OCI-M1 (cell line): ENCODE results near the gene MACO1.

Experiments used
- DNase-seq: peaks from one replicate; lab custom pipeline; 2025; lab: John Stamatoyannopoulos, UW

MACO1 gene

GRCh38 chr1:25524568-25525360 lies 94.1 kb downstream of the MACO1 start:
- no peak for DNase-seq

GRCh38 chr1:25525361-25525688 lies 94.6 kb downstream of the MACO1 start:
- DNase-seq: no peak

GRCh38 chr1:25526753-25527152 lies 96.1 kb downstream of the MACO1 start:
- DNase-seq: no peak

DNA sequence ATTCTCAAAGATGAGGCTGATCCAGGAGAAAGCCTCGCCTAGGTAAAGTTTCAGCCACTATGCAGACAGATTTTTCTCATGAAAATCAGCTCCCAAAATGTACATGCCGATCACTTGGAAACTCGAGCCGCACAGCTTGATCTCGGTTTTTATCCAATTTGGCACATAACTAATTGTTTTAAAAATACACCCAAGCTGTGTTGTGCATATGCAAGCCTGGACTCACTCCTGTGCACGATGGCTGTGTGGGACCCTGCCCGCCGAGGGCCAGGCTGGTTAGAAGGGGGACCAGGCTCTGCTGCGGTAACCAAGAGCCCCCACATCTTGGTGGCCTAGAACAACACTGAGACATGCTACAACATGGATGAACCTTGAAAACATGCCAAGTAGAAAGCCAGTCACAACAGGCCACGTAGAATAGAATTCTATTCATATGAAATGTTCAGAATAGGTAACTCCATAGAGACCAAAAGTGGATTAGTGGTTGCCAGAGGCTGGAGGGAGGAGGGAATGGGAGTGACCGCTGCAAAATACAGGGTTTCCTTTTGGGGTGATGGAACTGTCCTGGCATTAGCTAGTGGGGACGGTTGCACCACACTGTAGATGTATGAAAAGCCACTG lies 96.6 kb downstream of the MACO1 start:
- no peak for DNase-seq

GRCh38 chr1:25527946-25528595 lies 97.4 kb downstream of the MACO1 start:
- no peak for DNase-seq

GRCh38 chr1:25528881-25529517 lies 98.3 kb downstream of the MACO1 start:
- DNase-seq: no peak

- DNase-seq: no peak
Measured at GRCh38 chr1:25529518-25530185, 99.0 kb downstream of the MACO1 start.

- no peak for DNase-seq
Measured at GRCh38 chr1:25530186-25531081, 99.7 kb downstream of the MACO1 start.

DNA sequence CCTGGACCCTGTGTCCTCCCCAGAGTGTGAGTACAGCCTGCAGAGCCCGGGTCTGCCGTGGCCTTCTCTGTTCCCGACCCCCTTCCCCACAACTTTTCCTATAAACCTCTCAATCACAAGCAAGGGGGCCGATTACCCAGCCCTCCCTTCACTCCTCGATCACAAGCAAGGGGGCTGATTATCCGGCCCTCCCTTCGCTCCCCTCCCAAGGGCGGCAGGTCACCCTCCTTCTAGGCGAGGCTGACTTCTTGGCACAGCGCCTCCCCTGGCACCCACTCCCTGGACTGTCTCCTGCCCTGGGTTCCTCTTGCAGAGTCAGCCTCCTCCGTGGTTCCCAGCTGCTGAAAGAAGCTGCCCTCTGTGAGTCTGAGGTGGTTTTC lies 100.4 kb downstream of the MACO1 start:
- no peak for DNase-seq

DNA sequence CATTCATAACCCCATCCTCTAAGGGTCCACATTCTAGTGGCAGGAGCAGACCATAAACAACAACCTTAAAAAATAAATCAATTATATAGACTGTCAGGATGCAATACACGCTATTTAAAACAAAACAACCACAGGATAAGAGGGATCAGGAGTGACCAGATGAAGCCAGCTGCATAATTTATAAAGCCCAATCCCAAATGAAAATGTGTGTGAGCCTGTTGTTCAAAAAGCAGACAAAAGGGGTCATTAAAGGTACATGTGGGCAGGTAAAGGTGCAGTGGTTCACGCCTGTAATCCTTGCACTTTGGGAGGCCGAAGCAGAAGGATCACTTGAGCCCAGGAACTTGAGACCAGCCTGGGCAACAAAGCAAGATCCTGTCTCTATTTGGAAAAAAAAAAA lies 102.3 kb downstream of the MACO1 start:
- no peak for DNase-seq

DNA sequence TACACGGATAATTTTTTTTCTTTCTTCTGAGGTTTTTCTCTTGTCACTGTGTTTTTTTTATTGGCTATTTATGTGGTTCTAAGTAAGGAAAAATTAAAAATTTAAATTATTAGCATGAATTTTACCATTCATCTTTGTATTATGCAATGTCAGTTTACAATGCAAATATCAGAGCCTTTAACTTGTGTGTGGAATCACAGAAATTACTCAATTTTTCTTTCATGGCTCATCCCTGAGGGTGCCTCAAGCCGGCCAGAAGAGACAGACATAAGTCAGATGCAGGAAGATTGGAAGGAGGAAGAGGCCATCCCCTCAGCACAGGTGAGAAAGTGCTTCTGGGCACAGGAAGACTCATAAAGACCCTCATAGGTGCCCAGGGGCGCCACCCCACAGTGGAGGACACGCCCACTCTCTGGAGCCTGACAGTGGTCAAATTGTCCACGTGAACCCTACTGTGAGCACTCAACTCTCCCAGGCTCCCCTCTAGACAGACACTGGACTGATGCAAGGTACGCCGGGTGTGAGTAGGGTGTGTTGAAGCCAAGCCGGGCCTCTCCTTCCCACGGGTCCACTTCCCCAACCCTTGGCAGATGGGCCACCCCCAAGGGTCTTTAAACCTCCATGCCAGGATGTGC lies 103.2 kb downstream of the MACO1 start:
- DNase-seq: no peak

DNA sequence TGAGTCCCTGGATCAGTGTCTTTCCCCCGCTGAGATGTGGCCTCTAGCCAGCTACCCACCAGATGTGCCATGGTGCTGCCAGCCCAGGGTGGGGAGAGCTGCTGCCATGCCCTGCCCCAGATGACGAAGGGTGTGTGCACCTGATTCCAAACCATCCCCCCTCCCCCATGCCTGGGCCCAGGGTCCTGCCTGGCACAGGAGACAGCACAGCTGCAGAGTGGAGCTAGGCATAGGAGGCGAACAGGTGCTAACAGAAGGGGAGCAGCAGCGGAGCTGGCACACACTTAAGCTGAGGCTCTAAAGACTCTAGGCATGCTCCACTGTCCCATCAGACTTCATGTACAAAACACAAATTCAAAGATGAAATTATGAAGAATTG lies 103.7 kb downstream of the MACO1 start:
- no peak for DNase-seq

DNA sequence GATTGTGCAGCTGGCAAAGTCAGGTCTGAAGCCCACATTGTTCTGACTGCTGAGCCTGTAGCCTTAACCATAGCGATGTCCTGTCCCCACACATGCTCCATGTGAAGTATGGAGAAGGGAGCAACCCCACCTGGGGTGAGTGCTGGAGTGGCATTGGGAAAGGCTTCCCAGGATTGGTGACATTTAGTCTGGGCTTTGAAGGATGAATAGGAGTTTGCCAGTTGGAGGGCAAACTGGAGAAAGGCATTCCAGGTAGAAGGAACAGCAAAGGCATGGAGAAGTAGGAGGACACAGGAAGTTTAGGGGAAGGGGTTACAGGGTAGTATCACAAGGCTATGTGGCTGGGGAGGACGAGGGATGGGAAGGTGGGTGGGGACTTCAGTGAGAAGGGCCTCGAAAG lies 105.4 kb downstream of the MACO1 start:
- no peak for DNase-seq

DNA sequence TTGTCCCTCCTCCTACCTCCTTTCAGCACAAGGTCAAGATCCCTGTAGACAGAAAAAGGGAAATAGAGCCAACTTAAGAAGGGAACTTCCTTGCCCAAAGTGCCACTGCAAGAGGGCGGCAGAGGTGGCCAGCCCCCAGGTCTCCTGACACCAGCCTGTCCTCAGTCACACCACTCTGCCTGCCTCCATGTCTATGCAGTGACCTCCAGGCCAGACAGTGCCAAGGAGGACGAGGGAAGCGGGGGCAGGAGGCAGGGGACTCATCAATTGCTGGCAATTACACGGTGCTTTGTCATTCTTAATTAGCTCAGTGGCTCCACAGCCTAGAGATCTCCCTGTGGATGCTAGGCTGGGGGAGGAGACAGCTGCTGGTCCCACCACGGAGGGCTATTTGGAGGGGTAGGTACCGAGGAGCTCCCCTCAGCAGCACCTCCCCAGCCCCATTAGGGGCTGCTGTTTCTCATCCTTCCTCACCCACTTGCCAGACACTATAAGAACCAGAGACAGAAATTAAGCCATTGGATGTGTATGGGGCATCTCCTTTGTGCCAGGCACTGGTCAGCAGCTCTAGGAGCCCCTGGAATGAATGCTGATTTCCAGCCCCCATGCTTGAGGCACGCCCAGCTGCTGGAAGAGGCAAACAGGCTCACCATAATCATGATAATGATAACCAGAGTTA lies 106.6 kb downstream of the MACO1 start:
- DNase-seq: no peak

- no peak for DNase-seq
Measured at GRCh38 chr1:25538191-25538767, 107.6 kb downstream of the MACO1 start.

GRCh38 chr1:25540750-25541342 lies 110.1 kb downstream of the MACO1 start:
- DNase-seq: no peak

- DNase-seq: no peak
Measured at GRCh38 chr1:25541425-25541824, 110.7 kb downstream of the MACO1 start.

GRCh38 chr1:25541889-25542658 lies 111.4 kb downstream of the MACO1 start:
- no peak for DNase-seq

- DNase-seq: no peak
Measured at GRCh38 chr1:25543005-25543424, 112.3 kb downstream of the MACO1 start.
